Mesothelial cell of epicardium (in vitro differentiated cells): ENCODE measurements around the gene UMOD. TPM values are rescaled to one million over a fixed set of nuclear protein-coding genes. Genes with fewer than 3 reads are reported as not detected.

Experiments
- DNase-seq, 2 experiments: peaks; one replicate each; pipeline ENCODE4 v3.0.0; 2021; ENCODE audit warnings: low spot score in 2 of 2; ENCODE audit not compliant: unreplicated experiment in 2 of 2
- H3K27ac Mint-ChIP-seq: 2 replicates; pipeline ENCODE4 v1.8.0; 2021; ENCODE audit warnings: mixed read lengths
- H3K27me3 Mint-ChIP-seq: 2 replicates; pipeline ENCODE4 v1.8.0; 2021; ENCODE audit warnings: low read depth, mixed read lengths
- H3K36me3 Mint-ChIP-seq: 2 replicates; pipeline ENCODE4 v1.8.0; 2021; ENCODE audit warnings: mixed read lengths
- H3K4me1 Mint-ChIP-seq: 2 replicates; pipeline ENCODE4 v1.8.0; 2021; ENCODE audit warnings: mixed read lengths
- H3K4me3 Mint-ChIP-seq: 2 replicates; pipeline ENCODE4 v1.8.0; 2021; ENCODE audit warnings: mild to moderate bottlenecking, moderate library complexity, mixed read lengths
- H3K9me3 Mint-ChIP-seq: 2 replicates; pipeline ENCODE4 v1.8.0; 2021; ENCODE audit warnings: mixed read lengths
- CTCF ChIP-seq: fragments of 200-600 bp; sonication (generic); IDR thresholded peaks from one replicate; pipeline ENCODE4 v1.5.0; 2021; ENCODE audit warnings: antibody characterized with exemption; ENCODE audit not compliant: unreplicated experiment
- total RNA-seq: library from RNA; stranded (reverse); gene quantifications from 3 replicates; pipeline ENCODE4 v1.2.1, GENCODE V29; 2021

Gene UMOD
- total RNA-seq, 1 donor from 2014 or later: not detected

GRCh38 chr16:20310421-20311395 lies 41.8 kb downstream of the UMOD start:
- no peak for DNase-seq
- TF ChIP-seq CTCF: no peak
- Mint-ChIP-seq H3K36me3 (no peaks in the 10 kb centered on the region), H3K27me3 (peaks cover 20% of the 10 kb centered on the region), H3K4me3 (no peak overlapping the region), H3K27ac (no peak overlapping the region), H3K4me1 (no peaks in the 10 kb centered on the region), H3K9me3 (no peaks in the 10 kb centered on the region)

GRCh38 chr16:20309786-20310185 lies 42.7 kb downstream of the UMOD start:
- Mint-ChIP-seq H3K27me3 (peaks cover 21% of the 10 kb centered on the region), H3K9me3 (no peaks in the 10 kb centered on the region), H3K4me3 (no peak overlapping the region), H3K4me1 (no peaks in the 10 kb centered on the region), H3K36me3 (no peaks in the 10 kb centered on the region), H3K27ac (no peak overlapping the region)
- no peak for DNase-seq
- no peak for TF ChIP-seq CTCF

- DNase-seq: no peak
- H3K4me1 Mint-ChIP-seq: no peaks in the 10 kb centered on the region
- H3K27ac Mint-ChIP-seq: no peak overlapping the region
- H3K27me3 Mint-ChIP-seq: peaks cover 16% of the 10 kb centered on the region
- no peak overlapping the region for H3K4me3 Mint-ChIP-seq
- TF ChIP-seq CTCF: no peak
- no peaks in the 10 kb centered on the region for H3K36me3 Mint-ChIP-seq
- H3K9me3 Mint-ChIP-seq: no peaks in the 10 kb centered on the region
These were observed 43.5 kb downstream of the UMOD start for GRCh38 chr16:20308801-20309590.

GRCh38 chr16:20308266-20308665 lies 44.2 kb downstream of the UMOD start:
- Mint-ChIP-seq H3K4me1 (no peaks in the 10 kb centered on the region), H3K27me3 (peaks cover 16% of the 10 kb centered on the region), H3K4me3 (no peak overlapping the region), H3K9me3 (no peaks in the 10 kb centered on the region), H3K36me3 (no peaks in the 10 kb centered on the region), H3K27ac (no peak overlapping the region)
- no peak for DNase-seq
- TF ChIP-seq CTCF: no peak

GRCh38 chr16:20307791-20308190 lies 44.7 kb downstream of the UMOD start:
- no peak for DNase-seq
- TF ChIP-seq CTCF: no peak
- no peak overlapping the region for H3K27ac Mint-ChIP-seq
- H3K4me3 Mint-ChIP-seq: no peak overlapping the region
- peaks cover 16% of the 10 kb centered on the region for H3K27me3 Mint-ChIP-seq
- H3K9me3 Mint-ChIP-seq: no peaks in the 10 kb centered on the region
- H3K36me3 Mint-ChIP-seq: no peaks in the 10 kb centered on the region
- H3K4me1 Mint-ChIP-seq: no peaks in the 10 kb centered on the region
